LNCaP clone FGC (cell line): ENCODE data around the gene RPS6KC1.
A peak's percentile ranks its signal among the peaks of the same experiment; 100 is the strongest.
"Not testable (repeated sequence)": the region's sequence is repeated elsewhere in the genome, so short reads cannot be mapped to it uniquely, and the experiment has no call there.

ENCODE experiments used
- DNase-seq: peaks from one replicate; pipeline ENCODE4 v3.0.0-alpha.2; 2011; ENCODE audit warnings: low read depth
- H3K4me3 ChIP-seq: 2 replicates; pipeline ENCODE4 v1.5.1; 2011; ENCODE audit warnings: mild to moderate bottlenecking, low read depth, low read length, control low read depth
- CTCF ChIP-seq: IDR thresholded peaks from 2 replicates; pipeline ENCODE4 v1.5.1; 2012; ENCODE audit warnings: mild to moderate bottlenecking; ENCODE audit not compliant: control insufficient read depth, insufficient read depth; ENCODE audit errors: extremely low read depth

RPS6KC1 gene

GRCh38 chr1:213194383-213194782 is 143.3 kb downstream of the RPS6KC1 start:
- H3K4me3 ChIP-seq = no peak overlapping the region
- no peak for TF ChIP-seq CTCF
- DNase-seq = no peak

- DNase-seq = no peak
- H3K4me3 ChIP-seq = no peak overlapping the region
- TF ChIP-seq CTCF = no peak
Observed at GRCh38 chr1:213194855-213195254, 143.8 kb downstream of the RPS6KC1 start.

- DNase-seq = peak; percentile 63
- not testable (repeated sequence) for H3K4me3 ChIP-seq
Observed at GRCh38 chr1:213196328-213197054, 145.4 kb downstream of the RPS6KC1 start.

- TF ChIP-seq CTCF = no peak
- no peak for DNase-seq
- H3K4me3 ChIP-seq = no peak overlapping the region
Observed at GRCh38 chr1:213200630-213201029, 149.6 kb downstream of the RPS6KC1 start.

GRCh38 chr1:213201380-213202155 is 150.5 kb downstream of the RPS6KC1 start:
- H3K4me3 ChIP-seq = no peak overlapping the region
- DNase-seq = no peak
- TF ChIP-seq CTCF = no peak

GRCh38 chr1:213211201-213211600 is 160.2 kb downstream of the RPS6KC1 start:
- no peak for TF ChIP-seq CTCF
- DNase-seq = no peak
- H3K4me3 ChIP-seq = no peak overlapping the region

- DNase-seq, H3K4me3 ChIP-seq: not testable (repeated sequence)
Observed at GRCh38 chr1:213219076-213219475, 168.0 kb downstream of the RPS6KC1 start.

GRCh38 chr1:213221209-213221608 is 170.2 kb downstream of the RPS6KC1 start:
- H3K4me3 ChIP-seq = no peak overlapping the region
- TF ChIP-seq CTCF = no peak
- no peak for DNase-seq
